DOHH2 (cell line): ENCODE results near the gene RNF13.

Experiments
- H3F3A ChIP-seq: fragments of 200-600 bp; sonication (generic), shearing (Covaris generic); 2 replicates; pipeline ENCODE4 v1.6.0; 2016; ENCODE audit warnings: antibody characterized with exemption, mild to moderate bottlenecking; ENCODE audit not compliant: control insufficient read depth, insufficient read depth
- H3K27ac ChIP-seq: fragments of 200-600 bp; sonication (generic); 2 replicates; pipeline ENCODE4 v1.5.1; 2014; ENCODE audit warnings: low read depth, mild to moderate bottlenecking, low read length, moderate library complexity
- H3K27me3 ChIP-seq: fragments of 200-600 bp; sonication (generic); 2 replicates; pipeline ENCODE4 v1.6.1; 2014; ENCODE audit warnings: mild to moderate bottlenecking, low read length, mixed read lengths; ENCODE audit not compliant: control insufficient read depth
- H3K36me3 ChIP-seq: fragments of 200-600 bp; sonication (generic); 2 replicates; pipeline ENCODE4 v1.6.1; 2014; ENCODE audit warnings: mild to moderate bottlenecking, low read length, moderate library complexity, mixed read lengths; ENCODE audit not compliant: control insufficient read depth
- H3K4me1 ChIP-seq: fragments of 200-600 bp; sonication (generic); 2 replicates; pipeline ENCODE4 v1.6.1; 2014; ENCODE audit warnings: mild to moderate bottlenecking, low read length, mixed read lengths; ENCODE audit not compliant: control insufficient read depth
- H3K4me2 ChIP-seq: fragments of 200-600 bp; sonication (generic); 2 replicates; pipeline ENCODE4 v1.6.0; 2014; ENCODE audit warnings: mild to moderate bottlenecking, low read length, moderate library complexity
- H3K4me3 ChIP-seq: fragments of 200-600 bp; sonication (generic); 2 replicates; pipeline ENCODE4 v1.5.1; 2014; ENCODE audit warnings: mild to moderate bottlenecking, low read length, mixed read lengths
- H3K79me2 ChIP-seq: fragments of 200-600 bp; sonication (generic); 2 replicates; pipeline ENCODE4 v1.6.1; 2014; ENCODE audit warnings: mild to moderate bottlenecking, low read length, mixed read lengths; ENCODE audit not compliant: control insufficient read depth
- H3K9me2 ChIP-seq: fragments of 200-600 bp; sonication (generic); replicated peaks from 2 replicates; pipeline ENCODE4 v1.6.1; 2014; ENCODE audit warnings: mild to moderate bottlenecking, low read length, mixed read lengths; ENCODE audit not compliant: control insufficient read depth
- H3K9me3 ChIP-seq: fragments of 200-600 bp; sonication (generic); 2 replicates; pipeline ENCODE4 v1.6.1; 2014; ENCODE audit warnings: antibody characterized with exemption, low read length, mixed read lengths; ENCODE audit not compliant: control insufficient read depth, insufficient read depth
- H4K20me1 ChIP-seq: fragments of 200-600 bp; sonication (generic); 2 replicates; pipeline ENCODE4 v1.6.0; 2014; ENCODE audit warnings: low read depth, mild to moderate bottlenecking, antibody characterized with exemption, low read length, moderate library complexity; ENCODE audit not compliant: control insufficient read depth, insufficient read depth
- EZH2phosphoT487 ChIP-seq: fragments of 200-600 bp; sonication (generic); IDR thresholded peaks from 2 replicates; pipeline ENCODE4 v1.6.1; 2017; ENCODE audit warnings: borderline replicate concordance, mild to moderate bottlenecking, antibody characterized with exemption, low read length, moderate library complexity, mixed read lengths
- TF ChIP-seq, protein P1 (sequence below): fragments of 200-600 bp; sonication (generic); IDR thresholded peaks from one replicate; pipeline ENCODE4 v1.5.1; 2014; ENCODE audit warnings: antibody characterized with exemption, mild to moderate bottlenecking, low read depth, low read length; ENCODE audit not compliant: poor library complexity, severe bottlenecking

The RNF13 gene

DNA sequence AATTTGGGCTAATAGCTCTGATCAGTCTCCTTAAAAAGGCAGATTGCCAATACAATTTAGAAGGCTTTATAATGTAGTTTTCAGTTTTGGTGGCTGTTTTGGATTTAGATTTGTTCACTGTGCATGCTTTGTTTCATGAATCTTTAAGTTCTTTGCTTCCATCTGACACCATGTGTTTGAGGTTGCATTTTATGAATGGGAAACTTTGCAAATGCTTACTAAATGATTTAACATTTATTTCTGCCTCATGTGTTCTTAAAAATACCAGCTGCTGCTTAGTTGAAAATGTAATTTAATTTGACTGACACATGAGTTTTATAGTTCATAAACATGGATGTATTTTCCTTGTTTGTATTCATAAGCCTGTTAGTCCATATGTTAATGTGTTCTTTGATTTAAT is 78.6 kb downstream of the RNF13 start:
- H3K9me3 ChIP-seq: no peaks in the 10 kb centered on the region
- no peaks in the 10 kb centered on the region for H4K20me1 ChIP-seq
- no peak overlapping the region for H3K4me3 ChIP-seq
- H3K9me2 ChIP-seq: no peaks in the 10 kb centered on the region
- H3F3A ChIP-seq: no peaks in the 10 kb centered on the region
- H3K27me3 ChIP-seq: no peaks in the 10 kb centered on the region
- TF ChIP-seq, protein P1, sequence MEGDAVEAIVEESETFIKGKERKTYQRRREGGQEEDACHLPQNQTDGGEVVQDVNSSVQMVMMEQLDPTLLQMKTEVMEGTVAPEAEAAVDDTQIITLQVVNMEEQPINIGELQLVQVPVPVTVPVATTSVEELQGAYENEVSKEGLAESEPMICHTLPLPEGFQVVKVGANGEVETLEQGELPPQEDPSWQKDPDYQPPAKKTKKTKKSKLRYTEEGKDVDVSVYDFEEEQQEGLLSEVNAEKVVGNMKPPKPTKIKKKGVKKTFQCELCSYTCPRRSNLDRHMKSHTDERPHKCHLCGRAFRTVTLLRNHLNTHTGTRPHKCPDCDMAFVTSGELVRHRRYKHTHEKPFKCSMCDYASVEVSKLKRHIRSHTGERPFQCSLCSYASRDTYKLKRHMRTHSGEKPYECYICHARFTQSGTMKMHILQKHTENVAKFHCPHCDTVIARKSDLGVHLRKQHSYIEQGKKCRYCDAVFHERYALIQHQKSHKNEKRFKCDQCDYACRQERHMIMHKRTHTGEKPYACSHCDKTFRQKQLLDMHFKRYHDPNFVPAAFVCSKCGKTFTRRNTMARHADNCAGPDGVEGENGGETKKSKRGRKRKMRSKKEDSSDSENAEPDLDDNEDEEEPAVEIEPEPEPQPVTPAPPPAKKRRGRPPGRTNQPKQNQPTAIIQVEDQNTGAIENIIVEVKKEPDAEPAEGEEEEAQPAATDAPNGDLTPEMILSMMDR: no peak
- TF ChIP-seq EZH2phosphoT487: no peak
- no peaks in the 10 kb centered on the region for H3K4me1 ChIP-seq
- no peak overlapping the region for H3K27ac ChIP-seq
- H3K79me2 ChIP-seq: no peaks in the 10 kb centered on the region
- H3K4me2 ChIP-seq: no peak overlapping the region
- 0 out of 2 replicates have a peak, but pooled peaks cover 3% of the 10 kb centered on the region for H3K36me3 ChIP-seq

DNA sequence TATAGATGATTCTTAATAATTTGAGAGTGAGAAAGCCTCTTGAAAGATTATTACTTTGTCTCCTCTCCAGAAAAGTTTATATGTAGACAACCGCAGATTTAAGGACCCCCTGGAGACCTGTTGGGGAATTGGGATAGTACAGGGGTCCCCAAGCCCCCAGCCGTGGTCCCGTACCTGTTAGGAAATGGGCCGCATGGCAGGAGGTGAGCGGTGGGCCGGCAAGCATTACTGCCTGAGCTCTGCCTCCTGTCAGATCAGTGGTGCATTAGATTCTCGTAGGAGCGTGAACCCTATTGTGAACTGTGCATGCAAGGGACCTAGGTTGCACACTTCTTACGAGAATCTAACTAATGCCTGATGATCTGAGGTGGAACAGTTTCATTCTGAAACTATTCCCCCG is 79.4 kb downstream of the RNF13 start:
- Histone ChIP-seq H4K20me1 (no peaks in the 10 kb centered on the region), H3K79me2 (no peaks in the 10 kb centered on the region)
- TF ChIP-seq, protein P1: no peak
- TF ChIP-seq EZH2phosphoT487: no peak

DNA sequence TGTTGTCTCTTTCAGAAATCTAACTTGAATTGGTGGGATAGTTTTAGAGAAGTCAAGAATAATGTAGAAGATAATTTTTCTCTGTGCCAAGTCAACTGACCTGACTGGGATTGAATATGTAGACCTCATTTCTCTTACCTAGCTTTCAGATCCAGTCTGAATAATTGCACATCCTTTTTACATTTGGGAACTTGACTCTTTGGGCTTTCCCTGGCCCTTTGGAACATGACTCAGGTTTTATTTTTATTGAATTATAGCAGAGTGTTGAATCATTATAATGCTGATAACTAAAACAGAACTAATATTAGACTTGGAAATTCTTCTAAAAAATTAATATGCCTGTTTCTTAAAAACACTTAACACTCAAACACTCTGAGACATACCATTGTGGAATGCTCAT is 81.2 kb downstream of the RNF13 start:
- Histone ChIP-seq H3K36me3 (peaks cover 8% of the 10 kb centered on the region; the same call in 1 of the 2 replicates), H3K4me1 (no peaks in the 10 kb centered on the region), H3F3A (no peaks in the 10 kb centered on the region), H3K79me2 (no peaks in the 10 kb centered on the region), H3K27ac (no peak overlapping the region), H3K9me2 (no peaks in the 10 kb centered on the region), H4K20me1 (no peaks in the 10 kb centered on the region), H3K27me3 (no peaks in the 10 kb centered on the region), H3K4me3 (no peak overlapping the region), H3K4me2 (no peak overlapping the region), H3K9me3 (no peaks in the 10 kb centered on the region)
- TF ChIP-seq, protein P1: no peak
- no peak for TF ChIP-seq EZH2phosphoT487

More for the DNA sequence above, 79.4 kb downstream of the RNF13 start:
- Histone ChIP-seq H3K4me2 (no peak overlapping the region), H3K36me3 (peaks cover 5% of the 10 kb centered on the region; the same call in 1 of the 2 replicates), H3K27ac (no peak overlapping the region), H3K9me3 (no peaks in the 10 kb centered on the region), H3K4me1 (no peaks in the 10 kb centered on the region), H3F3A (no peaks in the 10 kb centered on the region), H3K9me2 (no peaks in the 10 kb centered on the region), H3K4me3 (no peak overlapping the region), H3K27me3 (no peaks in the 10 kb centered on the region)

DNA sequence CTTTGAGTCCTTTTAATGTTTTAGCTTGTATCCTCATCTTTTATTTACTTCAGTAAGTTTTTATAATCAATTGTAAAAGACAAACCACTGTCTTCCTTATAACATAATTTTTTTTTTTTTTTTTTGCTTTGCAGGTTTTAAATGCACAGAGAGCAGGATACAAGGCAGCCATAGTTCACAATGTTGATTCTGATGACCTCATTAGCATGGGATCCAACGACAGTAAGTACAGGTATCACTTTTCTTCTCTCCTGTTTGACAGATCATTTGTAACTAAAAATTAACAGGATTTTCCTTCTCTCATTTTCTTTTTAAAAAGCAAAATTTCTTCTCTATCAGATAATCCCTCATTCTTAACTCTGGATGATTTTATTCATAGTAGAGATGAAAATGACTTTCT is 82.3 kb downstream of the RNF13 start:
- Histone ChIP-seq H3K27me3 (no peaks in the 10 kb centered on the region), H3K9me3 (no peaks in the 10 kb centered on the region), H3K79me2 (no peaks in the 10 kb centered on the region), H3K4me3 (no peak overlapping the region), H3K4me1 (no peaks in the 10 kb centered on the region), H3K27ac (no peak overlapping the region), H3K36me3 (peaks cover 8% of the 10 kb centered on the region; the same call in 1 of the 2 replicates), H3F3A (no peaks in the 10 kb centered on the region), H4K20me1 (no peaks in the 10 kb centered on the region), H3K4me2 (no peak overlapping the region), H3K9me2 (no peaks in the 10 kb centered on the region)
- TF ChIP-seq, protein P1: no peak
- no peak for TF ChIP-seq EZH2phosphoT487
